Left cardiac atrium (tissue), 4 donors: ENCODE measurements around the gene TBCK. TPM values are rescaled to one million over a fixed set of nuclear protein-coding genes. Genes with fewer than 3 reads are reported as not detected.

ENCODE experiments used
- ATAC-seq, 2 donors: fragments of 200-7000 bp; cut with Tn5 transposase; one replicate each; pipeline ENCODE4 v1.9.1; 2020; ENCODE audit warnings: mild to moderate bottlenecking in 2 of 2, moderate library complexity in 2 of 2
- DNase-seq: peaks from one replicate; pipeline ENCODE4 v3.0.0-alpha.2; 2020
- intact Hi-C, 2 donors: fragments of 100-400 bp; cut with DNase I; formaldehyde crosslinking; loops; one replicate each; pipeline versions ENCODE4 v1.14.1 to v1.15.1; 2022 to 2023
- total RNA-seq, 2 donors: library from RNA; stranded (reverse); fragmentation: NEBNext Ultra II Directional; extraction: Animal tissue kit (Norgen Biotek cat#: 25700); gene quantifications; one replicate each; pipeline ENCODE4 v1.2.1, GENCODE V29; 2021
- donor health status: DM: no; HTN: yes; CAD: no.
- donor health status: DM: no; HTN: yes; CAD: no; lungs with severe emphysema.
- donor health status: DM: yes; HTN: yes; CAD: no.
- donor health status: Dilated cardiomyopathy.

TBCK gene
- total RNA-seq, 2 donors from 2014 or later = 19.4 to 22.8 TPM

DNA sequence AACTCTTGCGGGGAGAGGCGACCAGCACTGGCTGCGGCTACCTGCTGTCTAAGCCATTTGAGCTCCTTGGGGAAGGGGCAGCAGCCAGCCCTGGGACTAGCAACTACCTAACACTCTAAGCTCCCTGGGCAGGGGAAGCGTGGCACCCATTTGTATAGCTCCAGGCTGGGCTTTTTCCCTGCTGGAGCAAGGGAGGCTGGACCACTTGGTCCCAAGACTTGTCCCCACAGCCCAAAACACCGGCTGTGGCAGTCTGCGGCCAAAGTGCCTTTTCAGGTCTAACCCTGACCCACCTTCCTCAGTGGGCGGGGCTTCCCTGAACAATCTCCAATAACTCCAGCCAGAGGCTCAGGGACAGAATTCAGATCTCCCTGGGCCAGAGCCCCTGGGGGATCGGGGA is 232.9 kb downstream of the TBCK start:
- no peak for ATAC-seq
- no peak for DNase-seq
- intact Hi-C loops = no loop called here

- ATAC-seq (no peak), DNase-seq (no peak)
- intact Hi-C loops = no loop called here
Measured at GRCh38 chr4:106080376-106080775, 235.6 kb downstream of the TBCK start.

DNA sequence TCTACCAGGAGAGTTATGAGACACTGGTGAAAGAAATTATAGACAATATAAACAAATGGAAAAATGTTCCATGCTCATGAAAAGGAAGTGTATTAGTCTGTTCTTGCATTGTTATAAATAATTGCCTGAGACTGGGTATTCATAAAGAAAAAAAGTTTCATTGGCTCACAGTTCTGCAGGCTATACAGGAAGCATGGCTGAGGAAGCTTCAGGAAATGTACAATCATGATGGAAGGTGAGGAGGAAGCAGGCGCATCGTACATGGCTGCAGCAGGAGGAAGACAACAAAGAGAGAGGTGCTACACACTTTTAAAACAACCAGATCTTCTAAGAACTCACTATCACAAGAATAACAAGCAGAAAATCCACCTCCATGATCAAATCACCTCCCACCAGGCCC is 236.4 kb downstream of the TBCK start:
- DNase-seq = no peak
- intact Hi-C loops = no loop called here
- no peak for ATAC-seq

GRCh38 chr4:106065018-106065417 is 251.0 kb downstream of the TBCK start:
- intact Hi-C loops = no loop called here
- no peak for ATAC-seq

GRCh38 chr4:106063009-106063408 is 253.0 kb downstream of the TBCK start:
- intact Hi-C loops = no loop called here
- ATAC-seq (no peak), DNase-seq (no peak)

More at GRCh38 chr4:106065018-106065417, 251.0 kb downstream of the TBCK start:
- DNase-seq = no peak

- intact Hi-C loops = no loop called here
- no peak for DNase-seq
- no peak for ATAC-seq
Measured at GRCh38 chr4:106062452-106062875, 253.5 kb downstream of the TBCK start.

DNA sequence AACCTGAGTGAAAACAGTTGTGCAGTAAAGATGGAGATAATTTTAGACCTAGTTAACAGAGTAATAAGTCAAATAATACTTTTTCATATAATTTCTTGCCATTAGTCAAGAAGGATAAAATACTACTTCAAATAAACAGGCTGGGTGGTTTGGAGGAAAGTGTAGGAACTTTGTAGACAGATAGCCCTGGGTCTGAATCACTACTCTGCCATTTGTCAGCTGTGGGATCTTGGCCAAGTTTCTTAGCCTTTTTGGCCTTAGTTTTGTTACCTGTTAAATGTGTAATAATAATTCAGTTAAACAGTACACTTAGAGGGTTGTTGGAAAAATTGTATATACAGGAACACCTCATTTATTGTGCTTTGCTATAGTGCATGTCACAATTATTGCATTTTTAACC is 257.1 kb downstream of the TBCK start:
- DNase-seq = no peak
- intact Hi-C loops = no loop called here

DNA sequence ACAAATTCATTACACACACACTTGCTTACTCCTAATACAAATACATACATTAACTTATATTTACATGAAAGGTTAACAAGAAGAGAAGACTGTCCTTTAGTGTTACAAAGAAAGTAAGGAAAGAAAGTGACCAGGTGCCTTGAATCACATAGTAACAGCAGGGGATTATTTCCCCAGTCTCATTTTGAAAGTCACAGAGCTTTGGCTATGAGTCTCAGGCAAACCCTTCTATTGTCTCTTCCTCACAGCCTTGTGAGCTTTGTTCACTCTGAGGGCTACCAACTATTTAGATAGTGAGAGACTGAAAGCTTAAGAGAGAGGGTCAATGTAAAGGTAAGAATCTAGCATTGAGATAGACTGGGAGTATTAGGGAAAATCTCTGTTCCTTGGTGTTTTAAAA is 259.1 kb downstream of the TBCK start:
- intact Hi-C loops = no loop called here
- ATAC-seq = no peak

More for the DNA sequence above, 257.1 kb downstream of the TBCK start:
- no peak for ATAC-seq

GRCh38 chr4:106051514-106051913 is 264.5 kb downstream of the TBCK start:
- intact Hi-C loops = no loop called here
- ATAC-seq (peak in 1 of 2 donors; percentile 57), DNase-seq (no peak)

More for the DNA sequence above, 259.1 kb downstream of the TBCK start:
- no peak for DNase-seq

DNA sequence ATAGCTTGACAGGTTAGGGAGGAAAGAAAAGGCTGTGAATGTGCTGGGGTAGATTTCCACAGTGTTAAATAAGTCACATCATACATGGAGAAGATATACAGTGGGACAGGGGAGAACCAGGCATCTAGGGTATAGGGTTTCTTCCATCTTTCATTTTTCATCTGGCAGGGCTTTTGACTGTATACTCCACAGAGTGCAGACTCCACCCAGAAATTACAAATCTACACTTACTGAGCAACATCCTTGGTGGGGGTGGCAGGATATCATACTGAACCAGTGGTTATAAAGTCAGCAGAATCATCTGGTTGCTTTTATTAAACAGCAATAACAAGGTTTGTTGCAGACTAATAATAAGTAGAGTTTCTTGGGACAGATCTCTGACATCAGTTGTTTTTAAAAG is 266.5 kb downstream of the TBCK start:
- intact Hi-C loops = no loop called here

GRCh38 chr4:106048250-106048971 is 267.6 kb downstream of the TBCK start:
- DNase-seq = no peak
- intact Hi-C loops = no loop called here
- ATAC-seq = peak in 1 of 2 donors; percentile 60

More for the DNA sequence above, 266.5 kb downstream of the TBCK start:
- DNase-seq = no peak
- ATAC-seq = peak in 1 of 2 donors; percentile 50

- DNase-seq = no peak
Measured at GRCh38 chr4:106046083-106046482, 269.9 kb downstream of the TBCK start.

GRCh38 chr4:106041294-106042002 is 274.6 kb downstream of the TBCK start:
- DNase-seq (no peak), ATAC-seq (no peak)
- intact Hi-C loops = no loop called here

More at GRCh38 chr4:106046083-106046482, 269.9 kb downstream of the TBCK start:
- intact Hi-C loops = no loop called here
- no peak for ATAC-seq

DNA sequence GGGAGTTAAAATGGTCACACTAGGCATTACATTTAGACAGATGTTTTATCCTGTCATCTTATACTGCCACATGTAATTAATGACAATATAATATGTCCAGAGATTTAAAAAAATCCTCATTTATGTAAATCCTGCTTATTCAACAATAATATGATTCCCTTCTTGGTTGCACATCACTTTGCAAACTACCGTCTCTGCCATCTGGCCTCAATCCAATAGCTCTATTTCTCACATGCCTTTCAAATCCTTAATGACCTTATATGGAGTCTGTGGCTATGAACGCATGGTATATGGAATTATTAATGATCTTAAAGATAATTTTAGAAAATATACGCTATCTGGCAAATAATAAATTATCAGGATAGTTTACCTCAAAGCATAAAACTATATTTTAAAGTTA is 276.2 kb downstream of the TBCK start:
- DNase-seq = no peak
- ATAC-seq = no peak
- intact Hi-C loops = no loop called here

DNA sequence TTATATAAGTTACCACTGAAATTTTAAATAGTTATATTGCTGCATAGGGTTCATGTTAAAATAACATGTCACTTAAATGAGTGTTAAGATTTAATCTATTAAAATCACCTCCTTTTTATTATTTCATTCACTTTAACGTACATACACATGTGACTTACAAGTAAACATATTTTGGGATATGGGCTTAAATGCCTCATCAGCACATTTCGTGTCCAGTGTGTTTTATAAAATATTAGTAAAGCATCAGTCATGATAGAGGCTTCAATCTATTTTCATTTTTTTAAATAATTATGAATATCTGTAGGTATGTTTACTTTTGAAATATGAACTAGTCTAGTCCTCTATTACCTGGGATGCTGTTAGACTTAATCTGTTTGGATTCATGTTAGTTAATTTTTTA is 277.1 kb downstream of the TBCK start:
- DNase-seq (no peak), ATAC-seq (no peak)
- intact Hi-C loops = no loop called here

DNA sequence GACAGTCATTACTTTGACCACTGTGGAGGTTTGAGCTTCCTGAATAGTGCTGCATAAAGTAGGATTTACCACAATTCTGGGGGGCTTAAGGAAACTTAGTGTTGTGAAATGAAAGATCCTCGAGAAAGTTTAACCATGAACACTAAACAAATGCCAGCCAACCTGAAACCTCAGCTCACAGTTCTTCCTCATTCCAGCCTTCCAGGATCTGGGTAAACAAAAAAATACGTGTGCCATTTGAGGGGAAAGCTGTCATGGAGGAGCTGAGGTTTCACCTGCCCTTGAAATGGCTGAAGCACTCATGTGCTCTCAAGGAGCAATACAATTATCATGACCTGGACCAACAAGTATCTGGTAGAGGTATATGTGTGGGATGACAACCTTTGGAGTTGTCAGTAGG is 278.0 kb downstream of the TBCK start:
- ATAC-seq (no peak), DNase-seq (no peak)
- intact Hi-C loops = no loop called here

GRCh38 chr4:106036848-106037247 is 279.2 kb downstream of the TBCK start:
- intact Hi-C loops = no loop called here
- ATAC-seq (no peak), DNase-seq (no peak)

DNA sequence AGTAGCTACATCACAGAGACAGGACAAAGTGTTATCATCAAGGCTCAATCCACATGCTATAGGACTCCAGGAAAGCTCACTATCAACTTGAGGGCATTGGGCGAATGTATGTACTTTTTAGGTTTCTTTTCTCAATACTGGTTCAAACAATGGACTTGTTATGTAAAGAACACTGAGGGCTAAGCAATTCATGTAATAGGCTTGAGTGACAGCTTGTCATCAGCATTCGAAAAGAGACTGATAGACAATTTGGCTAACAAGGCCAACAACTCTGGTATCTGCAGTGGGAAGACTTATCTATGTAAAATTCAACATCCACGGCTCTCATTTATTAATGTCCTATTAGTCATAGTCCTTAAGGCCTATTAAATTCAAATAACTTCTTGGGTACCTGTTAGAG is 279.7 kb downstream of the TBCK start:
- ATAC-seq = no peak
- DNase-seq = no peak
- intact Hi-C loops = no loop called here

GRCh38 chr4:106035204-106035603 is 280.8 kb downstream of the TBCK start:
- intact Hi-C loops = no loop called here
- no peak for ATAC-seq
- DNase-seq = no peak

- DNase-seq = no peak
- ATAC-seq = no peak
- intact Hi-C loops = no loop called here
Measured at GRCh38 chr4:106034751-106035150, 281.3 kb downstream of the TBCK start.

GRCh38 chr4:106034220-106034619 is 281.8 kb downstream of the TBCK start:
- ATAC-seq = peak; percentile 38 to 92
- intact Hi-C loops = no loop called here
- DNase-seq = no peak
